ENCODE measurements around the gene KLF4.
"Not testable (repeated sequence)": the region's sequence is repeated elsewhere in the genome, so short reads cannot be mapped to it uniquely, and the experiment has no call there.

KLF4 gene

DNA sequence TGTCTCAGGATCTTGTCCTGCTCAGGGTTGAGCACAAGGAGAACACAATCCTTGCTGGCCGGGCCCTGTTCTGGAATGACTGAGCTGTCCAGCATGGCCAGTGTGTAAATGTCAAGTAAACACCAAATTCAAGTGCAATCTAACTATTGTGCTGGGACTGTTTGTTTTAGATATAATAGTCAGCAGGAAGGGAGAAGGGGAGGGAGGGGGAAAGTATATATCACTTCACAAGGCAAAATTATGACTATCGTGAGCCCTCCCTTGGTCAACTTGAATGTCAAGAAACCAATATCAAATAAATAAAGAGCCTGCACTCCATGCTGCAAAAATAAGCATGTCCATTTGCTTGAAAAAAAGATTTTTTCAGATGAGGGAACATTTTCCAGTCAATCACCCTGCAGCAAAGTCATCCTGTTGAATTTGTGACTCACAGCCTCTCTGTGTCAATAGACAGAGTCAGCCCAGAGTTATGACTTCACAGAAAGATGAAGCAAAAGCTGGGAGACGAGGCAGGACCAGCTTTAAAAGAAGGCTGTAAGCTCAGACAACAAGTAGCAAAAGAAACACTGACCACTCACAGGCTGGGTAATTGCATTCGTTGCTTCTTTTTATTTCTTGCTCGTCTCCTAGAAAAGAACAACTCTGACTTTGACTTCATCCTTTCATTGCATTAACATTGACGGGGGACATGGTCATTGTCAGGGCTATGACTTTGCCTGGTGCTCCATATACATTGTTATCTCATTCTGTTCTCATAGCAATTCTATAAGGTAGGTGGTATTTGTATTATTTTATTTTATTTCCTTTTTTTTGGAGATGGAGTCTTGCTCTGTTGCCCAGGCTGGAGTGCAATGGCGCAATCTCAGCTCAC is 15.3 kb upstream of the KLF4 start:
- Histone ChIP-seq H3K27me3 (ENCODE audit: control insufficient read depth in 5 of 5, insufficient read depth in 4 of 5, low read length in 5 of 5) (no peaks in the 10 kb centered on the region), H3K36me3 (ENCODE audit: control insufficient read depth in 5 of 5, insufficient read depth in 5 of 5, low read length in 5 of 5) (no peaks in the 10 kb centered on the region), H3K4me3 (ENCODE audit: low read depth in 1 of 5, low read length in 5 of 5) (no peak overlapping the region), H3K9me3 (ENCODE audit: control insufficient read depth in 5 of 5, low read length in 5 of 5) (no peaks in the 10 kb centered on the region), H3K27ac (ENCODE audit: low read depth, low read length) (no peak overlapping the region), H3K4me1 (ENCODE audit: control insufficient read depth in 5 of 5, insufficient read depth in 5 of 5, low read length in 5 of 5) (no peaks in the 10 kb centered on the region), H3K9ac (ENCODE audit: low read length in 5 of 5) (no peak overlapping the region)

DNA sequence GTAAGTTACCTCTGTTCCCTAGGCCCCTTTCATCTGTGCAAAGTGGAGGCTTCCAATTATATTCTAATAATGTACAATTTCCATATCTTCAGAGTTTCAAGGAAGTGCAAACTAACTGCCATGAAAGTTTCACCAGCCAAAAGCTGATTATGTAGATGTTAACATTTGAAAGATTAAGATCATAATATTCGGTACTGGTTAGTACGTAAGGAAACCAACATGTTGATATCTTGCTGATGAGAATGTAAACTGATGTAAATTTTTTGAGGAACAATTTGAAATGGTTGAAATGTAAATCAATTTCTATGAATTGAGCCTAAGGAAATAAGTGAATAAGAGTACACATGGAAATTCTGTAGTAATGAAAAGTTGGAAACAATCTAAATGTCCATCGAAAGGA is 12.9 kb upstream of the KLF4 start:
- no peaks in the 10 kb centered on the region for H3K9me3 ChIP-seq (ENCODE audit: control insufficient read depth in 5 of 5, low read length in 5 of 5)
- no peak overlapping the region for H3K9ac ChIP-seq (ENCODE audit: low read length in 5 of 5)
- H3K4me1 ChIP-seq (ENCODE audit: control insufficient read depth in 5 of 5, insufficient read depth in 5 of 5, low read length in 5 of 5), result no peaks in the 10 kb centered on the region
- no peaks in the 10 kb centered on the region for H3K27me3 ChIP-seq (ENCODE audit: control insufficient read depth in 5 of 5, insufficient read depth in 4 of 5, low read length in 5 of 5)
- no peak overlapping the region for H3K27ac ChIP-seq (ENCODE audit: low read depth, low read length)
- no peak overlapping the region for H3K4me3 ChIP-seq (ENCODE audit: low read depth in 1 of 5, low read length in 5 of 5)
- H3K36me3 ChIP-seq (ENCODE audit: control insufficient read depth in 5 of 5, insufficient read depth in 5 of 5, low read length in 5 of 5), result no peaks in the 10 kb centered on the region

DNA sequence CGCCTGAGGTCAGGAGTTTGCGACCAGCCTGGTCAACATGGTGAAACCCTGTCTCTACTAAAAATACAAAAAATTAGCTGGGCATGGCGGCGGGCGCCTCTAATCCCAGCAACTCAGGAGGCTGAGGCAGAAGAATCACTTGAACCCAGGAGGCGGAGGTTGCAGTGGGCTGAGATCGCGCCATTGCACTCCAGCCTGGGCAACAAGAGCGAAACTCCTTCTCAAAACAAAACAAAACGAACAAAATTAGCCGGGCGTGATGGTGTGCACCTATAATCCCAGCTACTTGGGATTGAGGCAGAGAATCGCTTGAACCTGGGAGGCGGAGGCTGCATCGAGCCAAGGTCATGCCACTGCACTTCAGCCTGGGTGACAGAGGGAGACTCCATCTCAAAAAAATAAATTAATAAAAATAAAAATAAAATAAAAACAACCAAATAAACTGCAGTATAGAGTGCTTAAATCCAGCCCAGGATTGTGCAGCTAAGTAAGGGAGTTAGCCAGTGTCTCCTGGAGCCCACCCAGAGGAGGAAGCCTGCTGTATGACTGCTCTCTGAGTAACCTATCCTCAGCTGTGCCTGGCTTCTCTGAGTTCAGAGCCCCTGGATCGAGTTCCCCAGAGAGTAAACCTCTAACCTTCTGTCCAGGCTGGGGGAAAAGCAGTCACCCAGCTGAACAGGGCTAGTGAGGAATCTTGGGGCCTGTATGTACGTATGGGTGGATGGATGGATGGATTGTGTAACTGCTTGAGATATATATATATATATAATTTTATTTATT is 11.0 kb upstream of the KLF4 start:
- H3K27ac ChIP-seq (ENCODE audit: low read depth, low read length); H3K4me1 ChIP-seq (ENCODE audit: control insufficient read depth in 5 of 5, insufficient read depth in 5 of 5, low read length in 5 of 5); H3K36me3 ChIP-seq (ENCODE audit: control insufficient read depth in 5 of 5, insufficient read depth in 5 of 5, low read length in 5 of 5); H3K9me3 ChIP-seq (ENCODE audit: control insufficient read depth in 5 of 5, low read length in 5 of 5); H3K4me3 ChIP-seq (ENCODE audit: low read depth in 1 of 5, low read length in 5 of 5); H3K9ac ChIP-seq (ENCODE audit: low read length in 5 of 5); H3K27me3 ChIP-seq (ENCODE audit: control insufficient read depth in 5 of 5, insufficient read depth in 4 of 5, low read length in 5 of 5): not testable (repeated sequence)

DNA sequence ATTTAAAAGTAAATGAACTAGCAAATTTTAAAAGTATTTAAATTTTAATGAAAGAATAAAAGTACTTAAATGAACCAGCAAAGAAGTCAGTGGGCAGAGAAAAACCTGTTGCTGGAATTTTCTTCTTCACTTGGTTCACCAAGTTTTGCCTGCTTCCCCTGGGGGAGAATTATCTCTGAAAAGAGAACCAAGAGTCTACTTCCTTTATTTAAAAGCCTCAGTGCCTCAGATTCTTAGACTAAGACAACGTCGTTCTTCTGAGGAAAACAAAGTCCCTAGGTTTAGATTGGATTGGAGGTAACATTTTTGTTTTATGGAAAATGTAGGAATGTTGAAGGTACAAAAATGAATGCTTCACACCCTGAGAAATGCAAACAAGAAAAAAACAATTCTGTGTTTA is 7.4 kb upstream of the KLF4 start:
- Histone ChIP-seq H3K27ac (ENCODE audit: low read depth, low read length) (no peak overlapping the region), H3K4me1 (ENCODE audit: control insufficient read depth in 5 of 5, insufficient read depth in 5 of 5, low read length in 5 of 5) (peaks cover 0 to 1% (median 0%) of the 10 kb centered on the region in 5 donors), H3K9me3 (ENCODE audit: control insufficient read depth in 5 of 5, low read length in 5 of 5) (no peaks in the 10 kb centered on the region), H3K9ac (ENCODE audit: low read length in 5 of 5) (no peak overlapping the region), H3K4me3 (ENCODE audit: low read depth in 1 of 5, low read length in 5 of 5) (no peak overlapping the region), H3K36me3 (ENCODE audit: control insufficient read depth in 5 of 5, insufficient read depth in 5 of 5, low read length in 5 of 5) (no peaks in the 10 kb centered on the region), H3K27me3 (ENCODE audit: control insufficient read depth in 5 of 5, insufficient read depth in 4 of 5, low read length in 5 of 5) (no peaks in the 10 kb centered on the region)

DNA sequence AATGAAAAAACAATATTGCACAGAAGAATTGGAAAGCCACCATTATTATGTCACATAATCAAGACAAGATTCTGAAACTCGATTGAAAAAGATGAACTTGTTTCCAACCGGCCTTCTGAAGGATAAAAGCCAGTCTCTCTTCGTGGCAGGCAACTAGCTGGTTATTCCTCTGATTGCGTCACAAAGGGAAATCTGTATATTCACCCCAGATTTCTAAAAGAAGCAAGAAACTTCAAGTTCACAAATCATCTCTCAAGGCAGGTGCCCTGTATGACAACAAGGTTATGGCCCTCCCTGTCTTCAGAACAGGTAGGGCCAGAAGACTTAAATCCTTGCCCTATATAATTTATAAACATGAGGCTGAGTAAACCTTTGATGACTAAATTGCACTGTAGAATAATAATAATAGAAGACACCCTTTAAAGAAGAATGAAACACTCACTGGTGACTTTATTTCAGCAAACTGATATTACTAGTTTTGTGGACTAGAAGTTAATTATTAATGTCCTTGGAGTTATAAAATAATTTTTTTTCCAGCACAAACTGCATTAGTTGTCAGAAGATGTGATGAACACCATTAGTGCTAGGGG is 2.9 kb upstream of the KLF4 start:
- Histone ChIP-seq H3K27ac (ENCODE audit: low read depth, low read length) (peak overlapping the region; percentile 89), H3K36me3 (ENCODE audit: control insufficient read depth in 5 of 5, insufficient read depth in 5 of 5, low read length in 5 of 5) (peaks cover 0 to 6% (median 3%) of the 10 kb centered on the region in 5 donors), H3K9me3 (ENCODE audit: control insufficient read depth in 5 of 5, low read length in 5 of 5) (no peaks in the 10 kb centered on the region), H3K4me3 (ENCODE audit: low read depth in 1 of 5, low read length in 5 of 5) (no peak overlapping the region), H3K27me3 (ENCODE audit: control insufficient read depth in 5 of 5, insufficient read depth in 4 of 5, low read length in 5 of 5) (peaks cover 0 to 3% (median 0%) of the 10 kb centered on the region in 5 donors), H3K4me1 (ENCODE audit: control insufficient read depth in 5 of 5, insufficient read depth in 5 of 5, low read length in 5 of 5) (peaks cover 2 to 34% (median 20%) of the 10 kb centered on the region in 5 donors), H3K9ac (ENCODE audit: low read length in 5 of 5) (no peak overlapping the region)

DNA sequence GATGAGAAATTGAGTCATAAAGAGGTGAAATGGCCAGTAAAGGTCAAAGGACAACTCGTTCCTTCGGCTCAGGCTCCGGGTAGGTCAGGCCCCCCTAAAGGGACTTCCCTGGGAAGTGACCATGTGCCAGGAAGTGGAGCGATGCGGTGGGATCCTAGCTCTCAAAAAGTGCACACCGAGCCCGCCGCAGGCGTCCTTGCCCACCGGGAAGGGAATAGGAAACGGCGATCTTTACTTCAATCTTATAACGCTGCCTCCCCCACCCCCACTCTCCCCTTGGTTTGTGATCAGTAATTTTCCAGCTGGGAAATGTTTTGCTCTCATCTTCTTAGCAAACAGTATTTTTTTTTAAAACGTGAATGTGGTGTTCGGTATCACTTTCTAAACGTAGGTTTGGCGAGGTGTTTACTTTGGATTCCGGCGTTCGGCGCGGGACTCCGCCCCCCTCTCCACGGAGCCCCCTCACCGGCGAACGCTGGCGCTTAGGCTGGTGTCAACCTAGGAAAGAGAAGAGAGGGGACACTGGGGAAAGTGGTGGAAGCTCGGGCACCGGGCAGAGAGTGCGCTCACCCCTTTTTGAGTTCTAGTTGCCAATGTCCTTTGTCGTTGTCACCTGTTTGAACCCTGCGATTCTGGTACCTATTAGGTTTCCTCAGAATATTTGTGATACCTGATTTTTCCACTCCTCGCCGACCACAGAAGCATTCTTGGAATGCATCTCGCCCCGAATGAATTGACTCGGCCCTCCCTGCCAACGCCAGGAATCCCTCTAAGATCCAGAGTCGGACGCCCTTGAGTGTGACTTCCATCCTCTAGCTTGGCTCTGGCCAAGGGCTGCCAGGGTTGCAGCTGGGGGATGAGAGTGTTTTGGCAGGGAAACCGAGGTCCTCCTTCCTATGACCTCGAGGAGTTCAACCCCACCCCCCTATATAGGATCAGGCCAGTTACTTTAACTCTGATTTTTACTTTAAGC is 1.8 kb upstream of the KLF4 start:
- Histone ChIP-seq H3K9me3 (ENCODE audit: control insufficient read depth in 5 of 5, low read length in 5 of 5) (no peaks in the 10 kb centered on the region), H3K27ac (ENCODE audit: low read depth, low read length) (peak overlapping the region; percentile 89), H3K36me3 (ENCODE audit: control insufficient read depth in 5 of 5, insufficient read depth in 5 of 5, low read length in 5 of 5) (peaks cover 0 to 16% (median 13%) of the 10 kb centered on the region in 5 donors), H3K9ac (ENCODE audit: low read length in 5 of 5) (peak overlapping the region in 3 of 5 donors; percentile 17 to 30 (median 26)), H3K4me3 (ENCODE audit: low read depth in 1 of 5, low read length in 5 of 5) (peak overlapping the region; percentile 15 to 84 (median 78)), H3K27me3 (ENCODE audit: control insufficient read depth in 5 of 5, insufficient read depth in 4 of 5, low read length in 5 of 5) (peaks cover 0 to 3% (median 0%) of the 10 kb centered on the region in 5 donors), H3K4me1 (ENCODE audit: control insufficient read depth in 5 of 5, insufficient read depth in 5 of 5, low read length in 5 of 5) (peaks cover 2 to 45% (median 28%) of the 10 kb centered on the region in 5 donors)

DNA sequence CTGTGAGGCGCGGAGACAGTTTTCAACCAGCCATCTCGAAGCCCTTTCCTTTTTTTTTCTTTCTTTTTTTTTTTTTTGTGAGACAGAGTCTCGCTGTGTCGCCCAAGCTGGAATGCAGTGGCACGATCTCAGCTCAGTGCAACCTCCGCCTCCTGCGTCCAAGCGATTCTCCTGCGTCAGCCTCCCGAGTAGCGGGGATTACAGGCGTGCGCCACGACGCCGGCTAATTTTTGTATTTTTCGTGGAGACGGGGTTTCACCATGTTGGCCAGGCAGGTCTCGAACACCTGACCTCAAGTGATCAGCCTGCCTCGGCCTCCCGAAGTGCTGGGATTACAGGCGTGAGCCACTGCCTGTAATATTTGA is 1.0 kb upstream of the KLF4 start:
- peak overlapping the region; percentile 77 to 84 (median 80) for H3K4me3 ChIP-seq (ENCODE audit: low read depth in 1 of 5, low read length in 5 of 5)
- not testable (repeated sequence) for H3K27me3 ChIP-seq (ENCODE audit: control insufficient read depth in 5 of 5, insufficient read depth in 4 of 5, low read length in 5 of 5); H3K9me3 ChIP-seq (ENCODE audit: control insufficient read depth in 5 of 5, low read length in 5 of 5)
- H3K36me3 ChIP-seq (ENCODE audit: control insufficient read depth in 5 of 5, insufficient read depth in 5 of 5, low read length in 5 of 5), result peaks cover 6 to 24% (median 20%) of the 10 kb centered on the region in 5 donors
- peaks cover 4 to 51% (median 35%) of the 10 kb centered on the region in 5 donors for H3K4me1 ChIP-seq (ENCODE audit: control insufficient read depth in 5 of 5, insufficient read depth in 5 of 5, low read length in 5 of 5)
- H3K9ac ChIP-seq (ENCODE audit: low read length in 5 of 5), result peak overlapping the region in 4 of 5 donors; percentile 82 to 91 (median 83)
- H3K27ac ChIP-seq (ENCODE audit: low read depth, low read length), result peak overlapping the region; percentile 89

DNA sequence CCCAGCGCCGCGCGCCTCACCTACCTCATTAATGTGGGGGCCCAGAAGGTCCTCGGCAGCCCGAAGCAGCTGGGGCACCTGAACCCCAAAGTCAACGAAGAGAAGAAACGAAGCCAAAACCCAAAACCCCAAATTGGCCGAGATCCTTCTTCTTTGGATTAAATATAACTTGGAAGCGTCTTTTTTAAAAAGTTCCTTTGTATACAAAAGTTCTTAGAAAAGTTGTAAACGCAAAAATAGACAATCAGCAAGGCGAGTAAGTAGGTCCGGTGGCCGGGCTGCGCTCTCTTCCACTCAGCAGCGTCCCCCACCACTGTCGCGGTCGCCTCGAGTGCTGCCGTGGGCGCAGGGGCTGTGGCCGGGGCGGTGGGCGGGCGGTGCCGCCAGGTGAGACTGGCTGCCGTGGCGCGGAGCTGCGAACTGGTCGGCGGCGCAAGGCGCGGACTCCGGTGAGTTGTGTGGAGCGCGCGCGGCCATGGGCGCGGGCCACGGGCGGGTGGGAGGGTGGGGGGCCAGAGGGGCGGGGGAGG is 360 bp downstream of the KLF4 start:
- H3K9me3 ChIP-seq (ENCODE audit: control insufficient read depth in 5 of 5, low read length in 5 of 5), result no peaks in the 10 kb centered on the region
- H3K4me3 ChIP-seq (ENCODE audit: low read depth in 1 of 5, low read length in 5 of 5), result peak overlapping the region; percentile 81 to 100 (median 89)
- peaks cover 0 to 3% (median 0%) of the 10 kb centered on the region in 5 donors for H3K27me3 ChIP-seq (ENCODE audit: control insufficient read depth in 5 of 5, insufficient read depth in 4 of 5, low read length in 5 of 5)
- peak overlapping the region; percentile 77 for H3K27ac ChIP-seq (ENCODE audit: low read depth, low read length)
- H3K36me3 ChIP-seq (ENCODE audit: control insufficient read depth in 5 of 5, insufficient read depth in 5 of 5, low read length in 5 of 5), result peaks cover 16 to 30% (median 28%) of the 10 kb centered on the region in 5 donors
- H3K9ac ChIP-seq (ENCODE audit: low read length in 5 of 5), result peak overlapping the region; percentile 48 to 98 (median 96)
- peaks cover 4 to 58% (median 44%) of the 10 kb centered on the region in 5 donors for H3K4me1 ChIP-seq (ENCODE audit: control insufficient read depth in 5 of 5, insufficient read depth in 5 of 5, low read length in 5 of 5)

Measured in subcutaneous abdominal adipose tissue (tissue), 5 donors.